ENCODE data around the gene MAEA. TPM values are rescaled to one million over a fixed set of nuclear protein-coding genes. Genes with fewer than 3 reads are reported as not detected.

The MAEA gene
- total RNA-seq, 5 donors from 2014 or later (not counting 1 experiment from before 2014, with no cell fraction given): 62.3 to 114 (median 87.2) TPM

- Histone ChIP-seq H3K4me3 (ENCODE audit: control insufficient read depth in 1 of 2, extremely low read depth in 1 of 2, low read length in 1 of 2) (no peak overlapping the region), H3K27ac (ENCODE audit: low read length) (no peak overlapping the region), H3K9me3 (no peaks in the 10 kb centered on the region), H3K4me1 (ENCODE audit: control insufficient read depth in 1 of 2, extremely low read depth in 1 of 2, insufficient read depth in 2 of 2, low read length in 2 of 2) (peaks cover 13 to 64% of the 10 kb centered on the region in 2 experiments), H3K36me3 (ENCODE audit: control insufficient read depth in 2 of 2, extremely low read depth in 1 of 2, insufficient read depth in 1 of 2, low read length in 1 of 2) (peaks cover 11 to 39% of the 10 kb centered on the region in 2 donors), H3K27me3 (replicated peaks in 1 of 2; ENCODE audit: control insufficient read depth in 2 of 2, extremely low read depth in 1 of 2, insufficient read depth in 2 of 2, low read length in 1 of 2) (no peaks in the 10 kb centered on the region)
- Mint-ChIP-seq H3K27me3 (no peaks in the 10 kb centered on the region), H3K4me3 (peak overlapping the region in 1 of 3 donors; percentile 36), H3K36me3 (peaks cover 3% of the 10 kb centered on the region), H3K27ac (peak overlapping the region in 1 of 2 donors; percentile 52), H3K4me1 (peaks cover 53 to 64% (median 56%) of the 10 kb centered on the region in 3 donors), H3K9me3 (no peaks in the 10 kb centered on the region)
- ATAC-seq (replicated peaks in 1 of 4): no peak
- WGBS (ENCODE audit: insufficient coverage): 91% methylated on average over 28 of the region's 30 CpGs
- ChIA-PET POLR2A (no interaction called here), CTCF (no interaction called here)
- DNase-seq: no peak
Observed at GRCh38 chr4:1242506-1243450, 46.9 kb upstream of the MAEA start.

DNA sequence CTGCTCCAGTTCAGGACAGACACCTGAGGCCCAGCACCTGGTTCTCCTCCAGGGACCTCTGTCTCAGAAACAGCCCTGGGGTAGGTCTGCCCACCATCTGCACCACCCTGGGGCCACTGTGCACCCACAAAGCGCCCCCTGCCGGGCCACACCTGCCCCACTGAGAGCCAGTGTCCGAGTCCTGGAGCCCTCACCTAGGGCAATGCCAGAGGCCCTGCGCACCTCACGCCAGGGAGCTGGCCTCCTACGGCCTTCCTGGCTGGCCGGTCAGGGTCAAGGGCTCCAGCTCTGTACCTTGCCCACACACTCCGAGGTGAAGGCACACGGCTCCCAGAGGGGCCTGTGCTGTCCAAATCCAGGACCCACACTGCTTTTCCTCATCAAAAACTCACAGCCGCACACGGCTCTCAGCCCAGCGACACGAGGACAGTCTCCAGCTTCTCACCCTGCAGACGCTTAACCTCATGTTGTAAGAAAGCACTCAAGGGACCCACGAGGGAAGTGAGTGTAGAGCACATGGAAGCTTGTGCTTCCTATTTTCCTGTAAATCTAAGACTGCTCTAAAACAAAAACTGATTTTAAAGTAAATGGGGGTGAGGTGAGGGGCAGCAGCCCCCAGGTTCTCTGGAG, 46.1 kb upstream of the MAEA start:
- H3K4me3 Mint-ChIP-seq: peak overlapping the region in 1 of 3 donors; percentile 87
- H3K4me1 Mint-ChIP-seq: peaks cover 51 to 64% (median 56%) of the 10 kb centered on the region in 3 donors
- H3K4me1 ChIP-seq (ENCODE audit: control insufficient read depth in 1 of 2, extremely low read depth in 1 of 2, insufficient read depth in 2 of 2, low read length in 2 of 2): peaks cover 13 to 65% of the 10 kb centered on the region in 2 experiments
- H3K27me3 ChIP-seq (replicated peaks in 1 of 2; ENCODE audit: control insufficient read depth in 2 of 2, extremely low read depth in 1 of 2, insufficient read depth in 2 of 2, low read length in 1 of 2): no peaks in the 10 kb centered on the region
- H3K9me3 Mint-ChIP-seq: no peaks in the 10 kb centered on the region
- DNase-seq (peak in 1 of 35 experiments; percentile 20), ATAC-seq (replicated peaks in 1 of 4) (no peak)
- 92% methylated on average over 9 of the region's 15 CpGs for WGBS (ENCODE audit: insufficient coverage)
- no peak overlapping the region for H3K4me3 ChIP-seq (ENCODE audit: control insufficient read depth in 1 of 2, extremely low read depth in 1 of 2, low read length in 1 of 2)
- H3K36me3 ChIP-seq (ENCODE audit: control insufficient read depth in 2 of 2, extremely low read depth in 1 of 2, insufficient read depth in 1 of 2, low read length in 1 of 2): peaks cover 10 to 32% of the 10 kb centered on the region in 2 donors
- CTCF ChIA-PET: no interaction called here
- H3K36me3 Mint-ChIP-seq: peaks cover 3% of the 10 kb centered on the region
- no peaks in the 10 kb centered on the region for H3K9me3 ChIP-seq
- H3K27me3 Mint-ChIP-seq: no peaks in the 10 kb centered on the region
- H3K27ac Mint-ChIP-seq: no peak overlapping the region
- POLR2A ChIA-PET: no interaction called here
- H3K27ac ChIP-seq (ENCODE audit: low read length): no peak overlapping the region

DNA sequence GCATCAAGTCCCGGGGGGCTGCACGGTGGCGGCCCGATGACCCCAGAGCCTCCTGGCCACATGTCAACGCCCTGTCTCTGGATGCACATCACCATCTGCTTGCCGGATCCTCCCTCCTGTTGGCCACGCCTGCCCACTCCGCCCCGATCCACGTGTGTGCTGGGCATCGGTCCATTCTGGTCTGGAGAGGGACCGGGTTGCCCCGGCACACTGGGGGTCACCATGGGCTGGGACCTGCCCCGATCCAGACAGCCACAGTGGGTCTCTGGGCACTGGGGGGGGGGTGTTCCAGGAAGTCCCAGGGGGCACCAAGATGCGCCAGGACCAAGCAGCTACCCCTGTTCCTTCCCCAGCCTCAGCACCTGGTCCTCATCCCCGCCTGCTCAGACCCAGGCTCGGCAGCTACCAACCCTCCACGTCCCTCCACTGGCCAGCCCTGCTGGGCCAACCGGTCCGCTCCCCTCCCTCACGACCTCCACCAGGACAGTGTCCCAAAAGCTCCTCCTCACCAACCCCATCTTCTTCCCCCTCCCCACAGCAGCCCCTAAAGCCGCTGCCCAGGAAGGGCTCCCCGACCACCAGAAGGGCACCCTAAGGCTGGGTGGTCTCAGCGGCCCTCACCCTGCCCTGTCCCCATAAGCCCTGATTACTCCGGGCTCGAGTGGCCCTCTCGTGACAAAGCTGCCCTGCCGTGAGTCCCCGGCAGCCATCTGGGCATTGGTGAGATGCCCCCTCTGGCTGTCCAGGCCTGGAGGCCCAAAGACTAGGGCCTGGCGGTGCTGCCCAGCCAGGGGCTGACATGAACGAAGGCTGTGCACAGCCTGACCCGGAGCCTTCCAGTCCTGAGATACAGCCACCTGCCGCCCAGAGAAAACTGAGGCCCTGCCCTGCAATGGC, 45.4 kb upstream of the MAEA start:
- CTCF ChIA-PET: no interaction called here
- Mint-ChIP-seq H3K27me3 (no peaks in the 10 kb centered on the region), H3K4me3 (peak overlapping the region; percentile 28 to 87 (median 55)), H3K36me3 (no peaks in the 10 kb centered on the region), H3K9me3 (no peaks in the 10 kb centered on the region), H3K27ac (peak overlapping the region in 1 of 2 donors; percentile 34), H3K4me1 (peaks cover 48 to 62% (median 56%) of the 10 kb centered on the region in 3 donors)
- DNase-seq (peak in 2 of 35 experiments; percentile 4 to 23), ATAC-seq (replicated peaks in 1 of 4) (no peak)
- Histone ChIP-seq H3K27ac (ENCODE audit: low read length) (no peak overlapping the region), H3K4me1 (ENCODE audit: control insufficient read depth in 1 of 2, extremely low read depth in 1 of 2, insufficient read depth in 2 of 2, low read length in 2 of 2) (peaks cover 13 to 65% of the 10 kb centered on the region in 2 experiments), H3K36me3 (ENCODE audit: control insufficient read depth in 2 of 2, extremely low read depth in 1 of 2, insufficient read depth in 1 of 2, low read length in 1 of 2) (peaks cover 7 to 25% of the 10 kb centered on the region in 2 donors), H3K4me3 (ENCODE audit: control insufficient read depth in 1 of 2, extremely low read depth in 1 of 2, low read length in 1 of 2) (no peak overlapping the region), H3K27me3 (replicated peaks in 1 of 2; ENCODE audit: control insufficient read depth in 2 of 2, extremely low read depth in 1 of 2, insufficient read depth in 2 of 2, low read length in 1 of 2) (no peaks in the 10 kb centered on the region), H3K9me3 (no peaks in the 10 kb centered on the region)
- POLR2A ChIA-PET: interaction anchor here in 1 of 2 donors (0.5 kb wide), 1 partner anchor 62 kb away, joined by 3 read pairs; no protein-coding TSS in a partner anchor
- WGBS (ENCODE audit: insufficient coverage): 90% methylated on average over 24 of the region's 33 CpGs

GRCh38 chr4:1244978-1245471, 44.7 kb upstream of the MAEA start:
- Mint-ChIP-seq H3K4me3 (peak overlapping the region; percentile 28 to 87 (median 55)), H3K36me3 (no peaks in the 10 kb centered on the region), H3K9me3 (no peaks in the 10 kb centered on the region), H3K4me1 (peaks cover 51 to 63% (median 58%) of the 10 kb centered on the region in 3 donors), H3K27me3 (no peaks in the 10 kb centered on the region), H3K27ac (peak overlapping the region in 1 of 2 donors; percentile 44)
- no peak overlapping the region for H3K27ac ChIP-seq (ENCODE audit: low read length)
- no peaks in the 10 kb centered on the region for H3K9me3 ChIP-seq
- WGBS (ENCODE audit: insufficient coverage): 86% methylated on average over 18 of the region's 19 CpGs
- H3K27me3 ChIP-seq (replicated peaks in 1 of 2; ENCODE audit: control insufficient read depth in 2 of 2, extremely low read depth in 1 of 2, insufficient read depth in 2 of 2, low read length in 1 of 2): no peaks in the 10 kb centered on the region
- peak in 2 of 35 experiments; percentile 4 to 23 for DNase-seq
- peaks cover 15 to 71% of the 10 kb centered on the region in 2 experiments for H3K4me1 ChIP-seq (ENCODE audit: control insufficient read depth in 1 of 2, extremely low read depth in 1 of 2, insufficient read depth in 2 of 2, low read length in 2 of 2)
- no peak overlapping the region for H3K4me3 ChIP-seq (ENCODE audit: control insufficient read depth in 1 of 2, extremely low read depth in 1 of 2, low read length in 1 of 2)
- CTCF ChIA-PET: no interaction called here
- no peak for ATAC-seq (replicated peaks in 1 of 4)
- peaks cover 4 to 20% of the 10 kb centered on the region in 2 donors for H3K36me3 ChIP-seq (ENCODE audit: control insufficient read depth in 2 of 2, extremely low read depth in 1 of 2, insufficient read depth in 1 of 2, low read length in 1 of 2)
- POLR2A ChIA-PET: interaction anchor here in 1 of 2 donors (0.5 kb wide), 1 partner anchor 62 kb away, joined by 3 read pairs; no protein-coding TSS in a partner anchor

GRCh38 chr4:1245481-1246051, 44.1 kb upstream of the MAEA start:
- peak overlapping the region; percentile 78 to 87 (median 85) for H3K4me3 Mint-ChIP-seq
- ChIA-PET POLR2A (no interaction called here), CTCF (no interaction called here)
- H3K27me3 ChIP-seq (replicated peaks in 1 of 2; ENCODE audit: control insufficient read depth in 2 of 2, extremely low read depth in 1 of 2, insufficient read depth in 2 of 2, low read length in 1 of 2): no peaks in the 10 kb centered on the region
- peaks cover 19 to 76% of the 10 kb centered on the region in 2 experiments for H3K4me1 ChIP-seq (ENCODE audit: control insufficient read depth in 1 of 2, extremely low read depth in 1 of 2, insufficient read depth in 2 of 2, low read length in 2 of 2)
- H3K36me3 ChIP-seq (ENCODE audit: control insufficient read depth in 2 of 2, extremely low read depth in 1 of 2, insufficient read depth in 1 of 2, low read length in 1 of 2): peaks cover 4 to 18% of the 10 kb centered on the region in 2 donors
- DNase-seq: peak in 1 of 35 experiments; percentile 4
- peak overlapping the region in 1 of 2 donors; percentile 34 for H3K27ac Mint-ChIP-seq
- H3K9me3 Mint-ChIP-seq: no peaks in the 10 kb centered on the region
- H3K9me3 ChIP-seq: no peaks in the 10 kb centered on the region
- H3K27ac ChIP-seq (ENCODE audit: low read length): no peak overlapping the region
- H3K4me3 ChIP-seq (ENCODE audit: control insufficient read depth in 1 of 2, extremely low read depth in 1 of 2, low read length in 1 of 2): peak overlapping the region in 1 of 2 donors; percentile 93
- 83% methylated on average over 17 of the region's 26 CpGs for WGBS (ENCODE audit: insufficient coverage)
- no peak for ATAC-seq (replicated peaks in 1 of 4)
- H3K27me3 Mint-ChIP-seq: no peaks in the 10 kb centered on the region
- peaks cover 57 to 69% (median 64%) of the 10 kb centered on the region in 3 donors for H3K4me1 Mint-ChIP-seq
- H3K36me3 Mint-ChIP-seq: no peaks in the 10 kb centered on the region

All from T-cell (primary cell).